Suppressor macrophage treated with lipopolysaccharide for 1 hour (primary cell): Measurements from ENCODE around the gene ATE1.

Experiments used
- DNase-seq, 3 donors: peaks; one replicate each; pipeline ENCODE4 v3.0.0-alpha.2; 2020 to 2022

The ATE1 gene

GRCh38 chr10:121865554-121865953, 62.3 kb downstream of the ATE1 start:
- DNase-seq = no peak

- no peak for DNase-seq
Measured at GRCh38 chr10:121864653-121865052, 63.2 kb downstream of the ATE1 start.

- DNase-seq = no peak
Measured at GRCh38 chr10:121864168-121864567, 63.7 kb downstream of the ATE1 start.

- no peak for DNase-seq
Measured at GRCh38 chr10:121862649-121863048, 65.2 kb downstream of the ATE1 start.

GRCh38 chr10:121862042-121862441, 65.8 kb downstream of the ATE1 start:
- DNase-seq = no peak

- no peak for DNase-seq
Measured at GRCh38 chr10:121860810-121861209, 67.0 kb downstream of the ATE1 start.

- no peak for DNase-seq
Measured at GRCh38 chr10:121854809-121855445, 72.9 kb downstream of the ATE1 start.

- no peak for DNase-seq
Measured at GRCh38 chr10:121853950-121854349, 73.9 kb downstream of the ATE1 start.

- no peak for DNase-seq
Measured at GRCh38 chr10:121851786-121852185, 76.0 kb downstream of the ATE1 start.

- DNase-seq = no peak
Measured at GRCh38 chr10:121848082-121848481, 79.7 kb downstream of the ATE1 start.

GRCh38 chr10:121846555-121846954, 81.3 kb downstream of the ATE1 start:
- DNase-seq = no peak

- no peak for DNase-seq
Measured at GRCh38 chr10:121845044-121845784, 82.6 kb downstream of the ATE1 start.

GRCh38 chr10:121844537-121844936, 83.3 kb downstream of the ATE1 start:
- no peak for DNase-seq

- DNase-seq = no peak
Measured at GRCh38 chr10:121843379-121843778, 84.5 kb downstream of the ATE1 start.

GRCh38 chr10:121841862-121842261, 86.0 kb downstream of the ATE1 start:
- DNase-seq = no peak

GRCh38 chr10:121838931-121839330, 88.9 kb downstream of the ATE1 start:
- DNase-seq = no peak

- DNase-seq = no peak
Measured at GRCh38 chr10:121838149-121838548, 89.7 kb downstream of the ATE1 start.

- no peak for DNase-seq
Measured at GRCh38 chr10:121836171-121836570, 91.7 kb downstream of the ATE1 start.

GRCh38 chr10:121835376-121835775, 92.5 kb downstream of the ATE1 start:
- no peak for DNase-seq

- DNase-seq = no peak
Measured at GRCh38 chr10:121834757-121835156, 93.1 kb downstream of the ATE1 start.

- DNase-seq = no peak
Measured at GRCh38 chr10:121833387-121833786, 94.4 kb downstream of the ATE1 start.

- no peak for DNase-seq
Measured at GRCh38 chr10:121832647-121833046, 95.2 kb downstream of the ATE1 start.

GRCh38 chr10:121831777-121832176, 96.1 kb downstream of the ATE1 start:
- no peak for DNase-seq

GRCh38 chr10:121831237-121831636, 96.6 kb downstream of the ATE1 start:
- no peak for DNase-seq

- DNase-seq = no peak
Measured at GRCh38 chr10:121830101-121830500, 97.7 kb downstream of the ATE1 start.
